Uterus (tissue), 4 donors: ENCODE data around the gene CHD9NB. TPM values are rescaled to one million over a fixed set of nuclear protein-coding genes. Genes with fewer than 3 reads are reported as not detected.

Experiments
- DNase-seq, 2 donors: peaks; one replicate each; pipeline ENCODE4 v3.0.0-alpha.2; 2019 to 2020
- H3K27ac ChIP-seq, 2 donors: fragments of 200-600 bp; sonication (generic); 1 replicate in 1 of 2; 2 replicates in 1 of 2; pipeline ENCODE4 v1.5.1; 2016 to 2018
- H3K27me3 ChIP-seq, 2 donors: fragments of 200-600 bp; sonication (generic); one replicate each; pipeline ENCODE4 v1.5.1; 2018 to 2019; ENCODE audit warnings: control low read depth in 1 of 2
- H3K36me3 ChIP-seq, 2 donors: fragments of 200-600 bp; sonication (generic); one replicate each; pipeline ENCODE4 v1.5.1; 2019; ENCODE audit warnings: control low read depth in 1 of 2
- H3K4me1 ChIP-seq, 2 donors: fragments of 200-600 bp; sonication (generic); one replicate each; pipeline ENCODE4 v1.5.1; 2018 to 2019; ENCODE audit warnings: control low read depth in 1 of 2
- H3K4me3 ChIP-seq, 2 donors: fragments of 200-600 bp; sonication (generic); 1 replicate in 1 of 2; 2 replicates in 1 of 2; pipeline ENCODE4 v1.5.1; 2018 to 2019; ENCODE audit warnings: mild to moderate bottlenecking in 1 of 2
- H3K9me3 ChIP-seq, 2 donors: fragments of 200-600 bp; sonication (generic); one replicate each; pipeline ENCODE4 v1.5.1; 2019; ENCODE audit warnings: control low read depth in 1 of 2
- CTCF ChIP-seq, 4 experiments: fragments of 200-600 bp in 2 of 4; fragments of 450-650 bp in 2 of 4; sonication (generic) in 2 of 4; IDR thresholded peaks; one replicate each; pipeline ENCODE4 v1.5.1; 2016 to 2019; ENCODE audit warnings: antibody characterized with exemption in 4 of 4, mild to moderate bottlenecking in 2 of 4, moderate library complexity in 1 of 4
- POLR2A ChIP-seq, 2 donors: fragments of 450-650 bp; IDR thresholded peaks; one replicate each; pipeline ENCODE4 v1.6.1; 2016; ENCODE audit warnings: antibody characterized with exemption in 2 of 2, mild to moderate bottlenecking in 1 of 2, moderate library complexity in 1 of 2
- intact Hi-C: fragments of 100-400 bp; cut with DNase I; formaldehyde crosslinking; loops from one replicate; pipeline ENCODE4 v1.15.1; 2023; ENCODE audit warnings: low total_unique reads
- total RNA-seq, 4 donors: library from RNA; depleted of rRNA in 3 of 4; stranded (reverse); fragments of >200 nt in 3 of 4; gene quantifications; one replicate each; pipeline versions ENCODE4 v1.1.0 to v1.2.4, GENCODE V29; 2014 to 2023
- donor health status: DM: yes; HTN: yes; CAD: no.

CHD9NB gene
- total RNA-seq, 4 donors from 2014 or later: 1.2 to 4.3 (median 4.1) TPM; not detected in 1

- peak; percentile 75 to 77 for DNase-seq
- Histone ChIP-seq H3K27me3 (no peaks in the 10 kb centered on the region), H3K4me3 (no peak overlapping the region), H3K9me3 (no peaks in the 10 kb centered on the region), H3K27ac (peak overlapping the region; percentile 80 to 89), H3K4me1 (peaks cover 8 to 14% of the 10 kb centered on the region in 2 donors), H3K36me3 (no peaks in the 10 kb centered on the region)
- intact Hi-C loops: no loop called here
- TF ChIP-seq CTCF (IDR thresholded peaks at IDR 0.05) (no peak), POLR2A (IDR thresholded peaks at IDR 0.05) (no peak)
Observed at GRCh38 chr16:53091466-53092211, 38.9 kb upstream of the CHD9NB start.

GRCh38 chr16:53090591-53091411 is 38.1 kb upstream of the CHD9NB start:
- Histone ChIP-seq H3K27me3 (no peaks in the 10 kb centered on the region), H3K9me3 (no peaks in the 10 kb centered on the region), H3K27ac (peak overlapping the region; percentile 80 to 89), H3K4me3 (no peak overlapping the region), H3K4me1 (peaks cover 8 to 14% of the 10 kb centered on the region in 2 donors), H3K36me3 (no peaks in the 10 kb centered on the region)
- intact Hi-C loops: no loop called here
- TF ChIP-seq POLR2A (IDR thresholded peaks at IDR 0.05): peak in 1 of 2 donors; percentile 13
- no peak for TF ChIP-seq CTCF (IDR thresholded peaks at IDR 0.05)
- DNase-seq: peak; percentile 98

GRCh38 chr16:53090286-53090590 is 37.5 kb upstream of the CHD9NB start:
- Histone ChIP-seq H3K27ac (peak overlapping the region; percentile 80 to 89), H3K27me3 (no peaks in the 10 kb centered on the region), H3K4me1 (peaks cover 8 to 14% of the 10 kb centered on the region in 2 donors), H3K4me3 (no peak overlapping the region), H3K36me3 (no peaks in the 10 kb centered on the region), H3K9me3 (no peaks in the 10 kb centered on the region)
- DNase-seq: no peak
- no peak for TF ChIP-seq POLR2A (IDR thresholded peaks at IDR 0.05)
- TF ChIP-seq CTCF (IDR thresholded peaks at IDR 0.05): no peak
- intact Hi-C loops: no loop called here

GRCh38 chr16:53089434-53090285 is 37.0 kb upstream of the CHD9NB start:
- peak overlapping the region; percentile 80 to 89 for H3K27ac ChIP-seq
- no peaks in the 10 kb centered on the region for H3K27me3 ChIP-seq
- no peaks in the 10 kb centered on the region for H3K36me3 ChIP-seq
- no peaks in the 10 kb centered on the region for H3K9me3 ChIP-seq
- peaks cover 8 to 15% of the 10 kb centered on the region in 2 donors for H3K4me1 ChIP-seq
- DNase-seq: peak; percentile 50 to 66
- H3K4me3 ChIP-seq: no peak overlapping the region
- TF ChIP-seq CTCF (IDR thresholded peaks at IDR 0.05) (no peak), POLR2A (IDR thresholded peaks at IDR 0.05) (no peak)
- intact Hi-C loops: no loop called here
